GM21447 (cell line): Measurements from ENCODE around the gene SYNPO2L.
"Not testable (repeated sequence)": the region's sequence is repeated elsewhere in the genome, so short reads cannot be mapped to it uniquely, and the experiment has no call there.

Experiments
- ATAC-seq: cut with Tn5 transposase; IDR thresholded peaks from one replicate; pipeline ENCODE4 v1.9.1; 2021; ENCODE audit not compliant: unreplicated experiment

Gene SYNPO2L, protein sequence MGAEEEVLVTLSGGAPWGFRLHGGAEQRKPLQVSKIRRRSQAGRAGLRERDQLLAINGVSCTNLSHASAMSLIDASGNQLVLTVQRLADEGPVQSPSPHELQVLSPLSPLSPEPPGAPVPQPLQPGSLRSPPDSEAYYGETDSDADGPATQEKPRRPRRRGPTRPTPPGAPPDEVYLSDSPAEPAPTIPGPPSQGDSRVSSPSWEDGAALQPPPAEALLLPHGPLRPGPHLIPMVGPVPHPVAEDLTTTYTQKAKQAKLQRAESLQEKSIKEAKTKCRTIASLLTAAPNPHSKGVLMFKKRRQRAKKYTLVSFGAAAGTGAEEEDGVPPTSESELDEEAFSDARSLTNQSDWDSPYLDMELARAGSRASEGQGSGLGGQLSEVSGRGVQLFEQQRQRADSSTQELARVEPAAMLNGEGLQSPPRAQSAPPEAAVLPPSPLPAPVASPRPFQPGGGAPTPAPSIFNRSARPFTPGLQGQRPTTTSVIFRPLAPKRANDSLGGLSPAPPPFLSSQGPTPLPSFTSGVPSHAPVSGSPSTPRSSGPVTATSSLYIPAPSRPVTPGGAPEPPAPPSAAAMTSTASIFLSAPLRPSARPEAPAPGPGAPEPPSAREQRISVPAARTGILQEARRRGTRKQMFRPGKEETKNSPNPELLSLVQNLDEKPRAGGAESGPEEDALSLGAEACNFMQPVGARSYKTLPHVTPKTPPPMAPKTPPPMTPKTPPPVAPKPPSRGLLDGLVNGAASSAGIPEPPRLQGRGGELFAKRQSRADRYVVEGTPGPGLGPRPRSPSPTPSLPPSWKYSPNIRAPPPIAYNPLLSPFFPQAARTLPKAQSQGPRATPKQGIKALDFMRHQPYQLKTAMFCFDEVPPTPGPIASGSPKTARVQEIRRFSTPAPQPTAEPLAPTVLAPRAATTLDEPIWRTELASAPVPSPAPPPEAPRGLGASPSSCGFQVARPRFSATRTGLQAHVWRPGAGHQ

DNA sequence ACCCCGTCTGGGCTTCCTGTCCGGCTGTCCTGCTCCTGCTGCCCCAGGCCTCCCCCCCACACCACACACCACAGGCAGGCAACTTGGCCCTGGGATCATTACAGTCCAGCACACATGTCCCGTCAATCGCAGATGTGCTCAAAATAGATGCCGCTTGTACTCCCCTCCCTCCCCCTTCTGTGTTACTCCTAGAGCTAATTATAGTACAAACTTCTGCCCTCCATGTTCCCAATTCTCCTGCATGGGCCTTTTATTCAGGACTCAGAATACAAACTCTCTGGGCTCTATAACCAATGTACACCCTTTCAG lies at the start of gene SYNPO2L:
SYNPO2L (minus strand) TSS at position 40 of the 309 bp plus-strand sequence. CDS start 107 bp downstream, outside the sequence.
- no peak for ATAC-seq

DNA sequence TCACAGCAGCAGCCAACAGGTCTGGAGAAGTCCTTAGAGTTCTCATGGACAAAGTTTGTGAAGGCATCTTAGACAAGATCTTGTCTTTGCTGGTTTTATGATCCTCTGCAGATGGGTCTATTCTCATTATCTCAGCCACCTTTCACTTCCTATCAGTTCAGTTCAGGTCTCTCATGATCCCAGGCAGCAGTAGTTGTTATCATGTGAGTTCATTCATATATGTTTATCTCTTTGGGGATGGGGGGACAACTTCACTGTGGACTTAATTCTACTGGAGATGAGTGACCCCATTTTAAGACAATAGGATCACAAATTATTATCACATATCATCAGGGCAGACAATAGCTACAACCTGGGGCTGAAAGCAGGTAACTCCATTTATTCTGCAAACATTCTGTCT lies 48.1 kb upstream of the SYNPO2L start:
- not testable (repeated sequence) for ATAC-seq

DNA sequence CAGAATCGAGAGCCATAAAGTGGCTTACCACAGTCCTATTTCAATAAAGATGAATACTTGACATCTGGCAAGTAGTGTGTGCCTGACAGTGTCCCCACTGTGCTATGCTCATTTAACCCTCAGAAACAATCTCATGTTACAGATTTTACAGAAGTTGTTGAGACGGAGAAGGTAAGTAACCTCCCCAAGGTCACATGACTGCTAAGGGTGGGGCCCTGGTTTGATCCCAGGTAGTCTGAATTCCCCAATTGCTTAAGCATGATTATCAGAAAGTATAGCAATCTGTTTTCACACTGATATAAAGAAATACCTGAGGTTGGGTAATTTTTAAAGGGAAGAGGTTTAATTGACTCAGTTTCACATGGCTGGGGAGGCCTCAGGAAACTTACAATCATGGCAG lies 43.0 kb upstream of the SYNPO2L start:
- not testable (repeated sequence) for ATAC-seq

DNA sequence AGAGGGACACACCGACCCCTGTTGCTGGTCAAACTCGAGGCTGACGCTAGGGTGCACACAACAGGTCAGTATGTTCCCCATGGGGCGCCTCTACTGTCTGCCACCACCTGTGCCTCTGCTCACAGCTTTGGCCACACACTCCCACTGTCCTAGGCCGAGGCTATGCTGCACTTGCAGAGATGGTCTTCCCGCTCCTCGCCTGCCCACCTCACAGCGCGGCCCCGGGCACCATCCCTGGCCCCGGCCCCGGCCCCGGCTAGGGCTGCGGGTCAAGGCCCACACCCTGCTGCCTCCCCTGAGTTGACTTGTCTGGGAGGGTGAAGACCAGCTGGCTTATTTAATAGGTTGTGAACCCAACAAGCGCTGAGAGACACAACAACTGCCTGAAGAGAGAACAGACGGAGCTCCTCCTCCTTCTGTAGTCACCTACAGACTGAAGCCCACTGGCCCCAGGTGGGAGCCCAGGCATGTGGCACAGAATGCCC lies 41.9 kb upstream of the SYNPO2L start, which contains the start of gene AGAP5:
AGAP5 (minus strand) TSS at position 435 of the 485 bp plus-strand sequence; CDS start at position 81, 354 bp downstream.
- not testable (repeated sequence) for ATAC-seq

DNA sequence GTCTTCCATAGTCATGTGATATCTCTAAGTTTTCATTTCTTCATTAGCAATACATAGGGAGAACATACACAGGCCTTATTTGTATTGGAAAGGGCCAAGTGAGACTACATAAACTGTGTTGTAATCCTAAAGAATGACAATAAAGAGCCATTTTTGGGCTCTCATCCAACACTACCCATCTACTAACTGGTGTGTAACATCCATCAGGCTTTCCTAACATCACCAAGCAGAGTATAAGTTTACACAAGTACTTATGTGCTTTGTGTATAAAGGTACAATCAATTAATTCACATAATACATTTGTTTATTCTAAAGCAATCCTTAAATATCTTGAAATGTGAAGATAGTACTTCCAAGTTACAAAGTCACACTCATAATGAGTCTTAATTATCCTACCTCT lies 39.5 kb upstream of the SYNPO2L start:
- not testable (repeated sequence) for ATAC-seq

DNA sequence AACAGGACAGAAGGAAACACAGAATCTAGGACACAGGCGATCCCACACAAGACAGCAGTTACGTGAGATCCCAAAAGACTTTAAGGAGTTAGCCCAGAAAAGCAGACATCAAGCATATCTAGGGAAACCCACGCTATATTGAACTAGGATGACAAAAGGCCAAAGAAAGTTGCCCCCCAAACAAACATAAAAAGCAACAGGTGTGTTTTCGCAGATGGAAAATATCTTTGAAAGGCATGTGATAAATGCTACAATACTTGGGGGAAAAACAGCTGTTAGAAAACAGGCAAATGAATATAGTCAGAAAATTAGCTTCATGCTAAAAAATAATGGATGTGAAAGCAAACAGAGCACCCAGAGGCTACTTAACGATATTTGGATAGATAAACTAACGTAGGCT lies 34.9 kb upstream of the SYNPO2L start:
- ATAC-seq: not testable (repeated sequence)

DNA sequence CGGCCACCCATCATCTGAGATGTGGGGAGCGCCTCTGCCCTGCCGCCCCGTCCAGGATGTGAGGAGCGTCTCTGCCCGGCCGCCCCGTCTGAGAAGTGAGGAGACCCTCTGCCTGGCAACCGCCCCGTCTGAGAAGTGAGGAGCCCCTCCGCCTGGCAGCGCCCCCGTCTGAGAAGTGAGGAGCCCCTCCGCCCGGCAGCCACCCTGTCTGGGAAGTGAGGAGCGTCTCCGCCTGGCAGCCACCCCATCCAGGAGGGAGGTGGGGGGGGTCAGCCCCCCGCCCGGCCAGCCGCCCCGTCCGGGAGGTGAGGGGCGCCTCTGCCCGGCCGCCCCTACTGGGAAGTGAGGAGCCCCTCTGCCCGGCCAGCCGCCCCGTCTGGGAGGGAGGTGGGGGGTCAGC lies 33.8 kb upstream of the SYNPO2L start:
- not testable (repeated sequence) for ATAC-seq

DNA sequence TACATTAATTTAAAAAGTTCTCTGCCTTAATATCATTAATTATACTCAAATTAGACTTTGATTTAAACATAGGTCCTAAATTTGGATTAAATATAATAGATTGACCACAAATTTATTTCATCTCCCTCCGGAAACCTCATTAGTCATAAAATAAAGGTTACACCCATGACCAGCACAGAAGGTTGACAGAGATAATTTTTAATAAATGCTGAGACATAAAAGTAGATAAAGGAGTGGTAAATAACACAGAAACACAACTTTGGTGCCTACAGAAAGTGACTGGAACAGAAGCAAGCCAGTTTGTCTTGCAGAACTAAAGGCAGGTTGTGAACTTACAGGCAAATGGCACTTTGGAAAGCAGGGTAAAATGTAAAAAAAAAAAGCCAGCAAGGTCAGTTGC lies 31.8 kb upstream of the SYNPO2L start:
- not testable (repeated sequence) for ATAC-seq

DNA sequence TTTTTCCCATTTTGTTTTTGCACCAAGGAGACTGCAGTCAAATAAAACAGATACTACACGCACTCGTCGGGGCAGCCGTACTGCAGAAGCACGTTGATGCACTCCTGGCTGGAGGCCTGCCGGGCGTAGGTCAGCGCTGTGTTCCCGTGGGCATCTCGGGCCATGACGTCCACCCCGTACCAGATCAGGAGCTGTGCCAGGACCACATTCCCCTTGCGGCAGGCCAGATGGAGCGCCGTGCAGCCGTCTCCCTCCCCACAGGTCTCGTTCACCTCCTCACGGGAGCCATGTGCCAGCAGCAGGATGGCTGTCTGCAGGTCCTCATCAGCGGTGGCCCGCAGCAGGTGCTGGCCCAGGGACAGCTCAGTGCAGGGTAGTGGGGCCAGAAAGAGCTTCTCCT lies 18.7 kb upstream of the SYNPO2L start:
- ATAC-seq: not testable (repeated sequence)

DNA sequence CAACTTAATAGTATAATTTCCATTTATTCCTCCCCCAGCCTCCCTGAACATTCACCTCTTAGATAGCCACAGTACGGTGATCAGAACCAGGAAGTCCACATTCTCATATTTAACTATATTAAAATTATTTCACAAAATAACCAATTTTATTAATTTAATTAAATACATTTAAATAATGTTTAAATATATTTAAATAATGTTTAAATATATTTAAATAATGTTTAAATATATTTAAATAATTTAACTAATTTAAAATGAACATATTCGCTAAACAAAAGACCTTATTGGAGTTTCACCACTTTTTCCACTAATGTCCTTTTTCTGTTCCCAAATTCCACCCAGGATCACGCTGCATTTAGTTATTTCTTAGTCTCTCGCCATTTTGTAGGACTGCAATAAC lies 12.5 kb upstream of the SYNPO2L start:
- not testable (repeated sequence) for ATAC-seq

DNA sequence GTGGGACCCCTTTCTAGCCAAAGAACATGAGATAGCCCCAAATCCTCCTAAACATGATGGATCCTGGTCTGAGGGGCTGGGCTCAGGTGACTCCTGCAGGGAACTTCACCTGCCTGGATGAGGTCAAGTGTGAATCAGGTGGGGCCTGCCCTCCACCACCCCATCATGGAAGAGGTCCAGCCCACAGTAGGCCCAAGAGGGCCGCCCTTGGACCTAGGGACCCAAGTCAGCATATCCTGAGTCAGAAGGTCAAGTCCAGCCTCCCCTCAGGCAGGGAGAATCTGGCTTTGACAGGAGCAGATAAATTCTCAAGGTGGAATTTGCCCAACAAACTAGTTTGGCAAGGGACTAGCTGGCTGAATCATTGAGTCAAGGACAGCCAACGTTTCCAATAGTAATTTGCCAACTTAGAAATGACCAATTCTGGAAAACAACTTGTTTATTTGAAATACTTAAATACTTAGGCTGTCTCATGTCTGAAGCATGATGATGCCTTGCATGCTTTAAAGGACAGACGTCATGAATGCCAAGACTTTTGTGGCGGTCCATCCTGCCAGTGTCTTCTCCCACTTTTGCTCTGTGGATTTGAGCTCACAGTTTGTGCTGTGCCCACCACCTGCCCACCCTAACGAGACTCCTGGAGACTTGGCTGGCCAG lies 10.5 kb upstream of the SYNPO2L start:
- ATAC-seq: not testable (repeated sequence)

DNA sequence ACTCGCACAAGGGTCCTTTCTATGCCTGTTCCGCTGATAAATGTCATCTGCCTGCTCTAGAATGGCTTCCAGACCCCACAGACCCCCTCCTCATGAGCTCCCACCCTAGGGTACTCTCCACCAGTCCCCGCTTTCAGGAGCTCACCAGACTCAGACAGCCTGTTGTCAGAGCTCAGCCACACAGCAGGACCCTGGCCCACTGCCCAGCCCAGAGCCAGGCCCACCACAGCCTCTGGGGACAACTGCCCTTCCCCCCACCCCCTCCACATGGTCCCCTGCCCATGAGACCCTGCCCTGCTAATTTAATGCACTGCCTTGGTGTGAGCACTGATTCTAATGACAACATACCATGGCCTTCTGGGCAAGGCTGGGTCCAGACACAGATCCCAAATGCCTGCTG lies 9.8 kb upstream of the SYNPO2L start:
- ATAC-seq: not testable (repeated sequence)

DNA sequence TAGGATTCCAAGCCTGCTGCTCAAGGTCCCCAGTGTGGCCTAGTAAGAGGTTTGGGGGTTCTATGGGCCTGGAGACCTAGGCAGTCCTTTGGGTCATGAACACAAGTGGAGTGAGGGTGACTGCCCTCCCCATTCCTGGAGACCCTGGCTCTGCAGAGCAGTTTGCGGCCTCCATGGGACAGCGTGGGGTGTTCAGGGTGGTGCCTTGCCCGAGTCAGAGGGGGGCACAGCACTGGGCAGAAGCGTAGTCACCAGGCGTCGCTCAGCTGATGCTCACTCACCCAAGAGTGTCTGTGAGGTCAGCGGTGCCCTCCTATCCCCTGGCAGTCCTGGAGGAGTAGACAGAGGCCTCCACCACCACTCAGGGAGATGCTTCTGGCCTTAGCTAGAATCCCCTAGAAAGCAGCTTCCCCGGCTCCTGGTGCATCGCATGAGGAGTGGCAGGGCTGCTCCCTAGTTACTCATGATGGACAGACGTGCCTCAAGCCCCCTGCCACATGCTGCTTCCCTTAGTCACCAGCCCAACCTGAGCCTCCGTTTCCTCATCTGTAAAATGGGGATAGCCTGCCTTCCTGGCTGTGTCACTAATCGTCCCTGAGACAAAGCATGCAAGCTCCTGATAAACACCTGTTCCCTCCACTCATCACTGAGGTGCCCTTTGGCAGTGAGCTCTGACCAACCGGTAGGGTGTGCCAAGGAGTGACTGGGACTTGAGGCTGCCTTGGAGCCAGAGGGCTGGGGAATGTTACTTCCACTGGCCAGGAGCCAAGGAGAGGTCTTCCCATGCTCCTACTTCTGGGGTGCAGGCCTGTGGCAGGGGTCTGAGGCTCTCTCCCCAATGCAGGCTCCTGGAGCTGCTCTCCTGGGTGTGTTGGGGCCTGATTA lies 8.6 kb upstream of the SYNPO2L start:
- not testable (repeated sequence) for ATAC-seq

DNA sequence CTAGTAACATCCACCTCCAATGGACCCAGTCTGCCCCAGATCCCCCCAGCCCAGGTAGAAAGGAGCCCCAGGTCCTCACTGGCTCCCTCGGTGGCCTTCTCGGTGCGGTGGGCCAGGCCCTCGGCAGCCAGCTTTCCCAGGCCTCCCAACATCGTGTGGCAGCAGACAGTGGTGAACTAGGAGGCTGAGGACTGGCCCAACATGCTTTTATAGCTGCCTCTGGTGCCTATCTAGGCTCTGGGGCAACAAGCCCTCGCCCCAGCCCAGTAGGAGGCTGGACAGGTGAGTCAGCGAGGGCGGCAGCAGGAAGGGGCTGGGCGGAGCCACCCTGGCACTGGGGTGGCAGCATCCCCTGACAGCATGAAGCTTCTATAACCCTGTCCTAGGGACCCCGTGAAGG lies 7.8 kb upstream of the SYNPO2L start:
- ATAC-seq: not testable (repeated sequence)

DNA sequence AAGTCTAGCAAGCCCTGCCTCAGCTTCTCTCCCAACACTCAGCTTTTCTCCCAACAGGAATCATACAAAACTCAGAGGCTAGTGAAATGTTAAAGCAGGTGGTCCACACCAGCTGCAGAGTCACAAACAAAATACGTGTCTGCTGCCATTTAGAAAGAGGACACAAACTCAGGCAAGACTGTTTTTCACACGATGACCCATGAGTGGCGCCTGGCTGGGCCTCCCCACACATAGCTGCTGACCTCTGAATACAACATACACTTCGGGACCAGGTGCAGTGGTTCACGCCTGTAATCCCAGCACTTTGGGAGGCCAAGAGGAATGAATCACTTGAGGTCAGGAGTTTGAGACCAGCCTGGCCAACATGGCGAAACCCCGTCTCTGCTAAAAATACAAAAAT lies 6.9 kb upstream of the SYNPO2L start:
- ATAC-seq: not testable (repeated sequence)

DNA sequence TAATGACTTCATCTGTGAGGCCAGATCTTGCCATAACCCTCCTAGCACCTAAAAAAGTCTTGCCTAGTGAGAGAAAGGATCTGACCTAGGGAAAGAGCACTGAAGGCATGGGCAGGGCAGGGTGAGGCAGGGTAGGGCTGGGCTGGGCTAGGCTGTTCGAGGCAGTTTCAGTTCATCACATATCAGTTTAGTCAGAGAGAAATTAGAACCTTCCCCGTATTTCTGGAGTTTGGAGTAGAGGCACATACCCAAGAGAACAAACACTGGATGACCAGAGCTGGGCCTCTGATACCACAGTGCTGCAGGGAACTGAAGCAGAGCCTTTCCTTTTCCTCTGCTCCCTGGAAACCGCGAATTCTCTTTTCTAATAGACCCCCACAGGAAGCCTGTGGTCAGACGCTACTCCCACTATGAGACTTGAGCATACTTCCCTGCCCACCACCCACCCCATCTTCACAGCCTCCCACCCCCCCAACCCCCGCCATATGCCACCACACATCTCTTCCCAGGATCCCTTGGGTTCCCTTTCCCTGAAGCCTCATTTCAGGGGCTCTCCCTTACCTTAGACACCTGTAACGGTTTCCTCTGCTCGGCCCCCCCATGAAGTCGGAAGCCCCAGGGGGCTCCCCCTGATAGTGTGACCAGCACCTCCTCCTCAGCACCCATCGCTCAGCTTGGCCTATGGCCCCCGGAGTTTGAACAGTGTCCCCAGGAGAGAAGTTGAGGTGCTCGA lies 406 bp downstream of the SYNPO2L start:
- ATAC-seq: no peak

DNA sequence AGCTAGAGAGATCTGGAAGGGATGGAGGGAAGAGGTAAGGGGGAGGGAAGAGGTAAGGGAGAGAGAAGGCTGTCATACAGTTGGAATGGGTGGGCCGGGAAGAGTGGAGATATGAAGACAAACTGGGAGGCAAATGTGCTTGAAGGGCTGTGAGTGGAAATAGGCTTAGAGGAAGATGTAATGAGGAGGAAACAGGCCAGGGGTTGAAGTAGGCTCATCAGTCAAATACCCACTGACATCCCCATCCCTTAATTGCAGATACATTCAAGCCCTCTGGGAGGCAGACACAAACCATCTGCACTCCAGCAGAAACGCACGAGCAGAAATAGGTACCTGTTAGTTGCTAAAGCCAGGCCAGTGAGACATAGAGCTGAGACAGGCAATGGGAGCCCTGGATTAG lies 2.1 kb downstream of the SYNPO2L start:
- no peak for ATAC-seq

DNA sequence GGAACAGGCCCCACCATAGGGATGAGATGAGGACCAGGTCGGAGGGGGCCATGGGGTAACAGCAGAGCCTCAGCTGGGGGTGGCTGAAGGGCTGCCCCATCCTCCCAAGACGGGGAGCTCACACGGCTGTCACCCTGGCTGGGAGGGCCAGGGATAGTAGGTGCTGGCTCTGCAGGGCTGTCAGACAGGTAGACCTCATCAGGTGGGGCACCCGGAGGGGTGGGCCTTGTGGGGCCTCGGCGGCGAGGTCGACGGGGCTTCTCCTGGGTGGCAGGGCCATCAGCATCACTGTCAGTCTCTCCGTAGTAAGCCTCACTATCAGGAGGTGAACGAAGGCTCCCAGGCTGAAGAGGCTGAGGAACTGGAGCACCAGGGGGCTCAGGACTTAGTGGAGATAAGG lies 2.6 kb downstream of the SYNPO2L start:
- no peak for ATAC-seq
